Right lobe of liver (tissue), 4 donors: ENCODE measurements around the gene GRM3.

ENCODE experiments used
- POLR2A ChIP-seq: fragments of 450-650 bp; IDR thresholded peaks from one replicate; pipeline ENCODE4 v1.6.1; 2017; ENCODE audit warnings: antibody characterized with exemption, mild to moderate bottlenecking
- TF ChIP-seq, protein P1 (sequence below), 4 donors: fragments of 200-600 bp in 3 of 4; fragments of 450-650 bp in 1 of 4; IDR thresholded peaks; one replicate each; pipeline versions ENCODE4 v1.5.1 to v1.8.0; 2016 to 2022; ENCODE audit warnings: antibody characterized with exemption in 4 of 4, mild to moderate bottlenecking in 2 of 4
- donor health status: DM: no; HTN: no; CAD: no.
- donor health status: DM: no; HTN: no; CAD: no.
- donor health status: DM: no; HTN: yes; CAD: no.

- TF ChIP-seq, protein P1, sequence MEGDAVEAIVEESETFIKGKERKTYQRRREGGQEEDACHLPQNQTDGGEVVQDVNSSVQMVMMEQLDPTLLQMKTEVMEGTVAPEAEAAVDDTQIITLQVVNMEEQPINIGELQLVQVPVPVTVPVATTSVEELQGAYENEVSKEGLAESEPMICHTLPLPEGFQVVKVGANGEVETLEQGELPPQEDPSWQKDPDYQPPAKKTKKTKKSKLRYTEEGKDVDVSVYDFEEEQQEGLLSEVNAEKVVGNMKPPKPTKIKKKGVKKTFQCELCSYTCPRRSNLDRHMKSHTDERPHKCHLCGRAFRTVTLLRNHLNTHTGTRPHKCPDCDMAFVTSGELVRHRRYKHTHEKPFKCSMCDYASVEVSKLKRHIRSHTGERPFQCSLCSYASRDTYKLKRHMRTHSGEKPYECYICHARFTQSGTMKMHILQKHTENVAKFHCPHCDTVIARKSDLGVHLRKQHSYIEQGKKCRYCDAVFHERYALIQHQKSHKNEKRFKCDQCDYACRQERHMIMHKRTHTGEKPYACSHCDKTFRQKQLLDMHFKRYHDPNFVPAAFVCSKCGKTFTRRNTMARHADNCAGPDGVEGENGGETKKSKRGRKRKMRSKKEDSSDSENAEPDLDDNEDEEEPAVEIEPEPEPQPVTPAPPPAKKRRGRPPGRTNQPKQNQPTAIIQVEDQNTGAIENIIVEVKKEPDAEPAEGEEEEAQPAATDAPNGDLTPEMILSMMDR (IDR thresholded peaks at IDR 0.05) = no peak
- no peak for TF ChIP-seq POLR2A
These were observed 171.8 kb downstream of the GRM3 start for GRCh38 chr7:86815556-86815955.
